Osteoblast (primary cell): Measurements from ENCODE around the gene APBA2. TPM values are rescaled to one million over a fixed set of nuclear protein-coding genes. Genes with fewer than 3 reads are reported as not detected.

ENCODE experiments used
- DNase-seq: peaks from one replicate; pipeline ENCODE4 v3.0.0; 2011; ENCODE audit warnings: low spot score, mixed read lengths; ENCODE audit not compliant: insufficient read length; ENCODE audit errors: missing footprints
- H2AFZ ChIP-seq: 2 replicates; pipeline ENCODE4 v1.6.0; 2011; ENCODE audit warnings: mild to moderate bottlenecking, low read length
- H3K27ac ChIP-seq: 2 replicates; pipeline ENCODE4 v1.5.1; 2011; ENCODE audit warnings: mild to moderate bottlenecking, low read depth, low read length, moderate library complexity
- H3K27me3 ChIP-seq: 2 replicates; pipeline ENCODE4 v1.6.0; 2012; ENCODE audit warnings: mild to moderate bottlenecking, control low read depth, inconsistent platforms, low read length, moderate library complexity; ENCODE audit not compliant: insufficient read depth
- H3K36me3 ChIP-seq: 2 replicates; pipeline ENCODE4 v1.5.1; 2011; ENCODE audit warnings: mild to moderate bottlenecking, low read length, control low read depth, moderate library complexity; ENCODE audit not compliant: insufficient read depth
- H3K4me1 ChIP-seq: 2 replicates; pipeline ENCODE4 v1.5.1; 2011; ENCODE audit warnings: mild to moderate bottlenecking, low read length, control low read depth, moderate library complexity; ENCODE audit not compliant: insufficient read depth
- H3K4me2 ChIP-seq: 2 replicates; pipeline ENCODE4 v1.6.0; 2011; ENCODE audit warnings: mild to moderate bottlenecking, low read length; ENCODE audit not compliant: insufficient read depth
- H3K4me3 ChIP-seq: fragments of 200-600 bp; sonication (generic); 3 replicates; pipeline ENCODE4 v1.5.1; 2012; ENCODE audit warnings: mild to moderate bottlenecking, low read length, inconsistent platforms; ENCODE audit not compliant: insufficient read depth
- H3K79me2 ChIP-seq: 2 replicates; pipeline ENCODE4 v1.6.0; 2012; ENCODE audit warnings: mild to moderate bottlenecking, low read length, control low read depth, inconsistent platforms; ENCODE audit not compliant: insufficient read depth
- H3K9me3 ChIP-seq: 2 replicates; pipeline ENCODE4 v1.5.1; 2011; ENCODE audit warnings: low read depth, low read length, control low read depth
- H4K20me1 ChIP-seq: 2 replicates; pipeline ENCODE4 v1.6.0; 2012; ENCODE audit warnings: mild to moderate bottlenecking, low read length, control low read depth; ENCODE audit not compliant: insufficient read depth
- CTCF ChIP-seq: IDR thresholded peaks from 2 replicates; pipeline ENCODE4 v1.5.1; 2011; ENCODE audit warnings: mild to moderate bottlenecking, low read depth, low read length, moderate library complexity; ENCODE audit errors: extremely low read depth
- total RNA-seq: library from RNA; depleted of rRNA; stranded (reverse); fragments of >200 nt; gene quantifications from 2 replicates; pipeline ENCODE4 v1.2.3, GENCODE V29; 2012

APBA2 gene
- total RNA-seq, 1 donor, result 6.2 TPM

- H3K27me3 ChIP-seq, result no peaks in the 10 kb centered on the region
- no peak overlapping the region for H3K4me3 ChIP-seq
- H3K79me2 ChIP-seq, result no peaks in the 10 kb centered on the region
- no peak overlapping the region for H2AFZ ChIP-seq
- no peaks in the 10 kb centered on the region for H3K36me3 ChIP-seq
- H3K4me2 ChIP-seq, result no peak overlapping the region
- peaks cover 8% of the 10 kb centered on the region for H3K4me1 ChIP-seq
- no peak overlapping the region for H3K27ac ChIP-seq
- DNase-seq, result no peak
- no peaks in the 10 kb centered on the region for H4K20me1 ChIP-seq
- no peak for TF ChIP-seq CTCF
- H3K9me3 ChIP-seq, result no peaks in the 10 kb centered on the region
Observed at GRCh38 chr15:28959326-28959725, 73.6 kb downstream of the APBA2 start.

GRCh38 chr15:28960979-28961378 lies 75.2 kb downstream of the APBA2 start:
- H3K9me3 ChIP-seq, result no peaks in the 10 kb centered on the region
- peaks cover 4% of the 10 kb centered on the region for H3K4me1 ChIP-seq
- peak; percentile 69 for DNase-seq
- H3K27me3 ChIP-seq, result no peaks in the 10 kb centered on the region
- no peaks in the 10 kb centered on the region for H3K36me3 ChIP-seq
- no peak overlapping the region for H2AFZ ChIP-seq
- no peak overlapping the region for H3K4me2 ChIP-seq
- no peaks in the 10 kb centered on the region for H4K20me1 ChIP-seq
- no peak for TF ChIP-seq CTCF
- H3K4me3 ChIP-seq, result no peak overlapping the region
- H3K79me2 ChIP-seq, result no peaks in the 10 kb centered on the region
- H3K27ac ChIP-seq, result no peak overlapping the region

- no peak overlapping the region for H3K4me3 ChIP-seq
- H3K4me1 ChIP-seq, result no peaks in the 10 kb centered on the region
- H3K9me3 ChIP-seq, result no peaks in the 10 kb centered on the region
- no peaks in the 10 kb centered on the region for H4K20me1 ChIP-seq
- H3K79me2 ChIP-seq, result no peaks in the 10 kb centered on the region
- no peak for TF ChIP-seq CTCF
- no peak overlapping the region for H3K27ac ChIP-seq
- H3K27me3 ChIP-seq, result no peaks in the 10 kb centered on the region
- H3K36me3 ChIP-seq, result no peaks in the 10 kb centered on the region
- H2AFZ ChIP-seq, result no peak overlapping the region
- no peak overlapping the region for H3K4me2 ChIP-seq
- peak; percentile 10 for DNase-seq
Observed at GRCh38 chr15:28961391-28961790, 75.6 kb downstream of the APBA2 start.

GRCh38 chr15:28962851-28963710 lies 77.3 kb downstream of the APBA2 start:
- Histone ChIP-seq H3K79me2 (no peaks in the 10 kb centered on the region), H2AFZ (no peak overlapping the region), H3K36me3 (no peaks in the 10 kb centered on the region), H3K9me3 (no peaks in the 10 kb centered on the region), H4K20me1 (no peaks in the 10 kb centered on the region), H3K4me3 (no peak overlapping the region), H3K4me1 (no peaks in the 10 kb centered on the region), H3K27ac (no peak overlapping the region), H3K27me3 (no peaks in the 10 kb centered on the region), H3K4me2 (no peak overlapping the region)
- DNase-seq, result peak; percentile 6
- TF ChIP-seq CTCF, result no peak
